Activated CD4-positive, alpha-beta memory T cell treated with anti-CD3 and anti-CD28 coated beads for 36 hours (primary cell): ENCODE results near the gene COX6B1. TPM values are rescaled to one million over a fixed set of nuclear protein-coding genes. Genes with fewer than 3 reads are reported as not detected.
"Not testable (repeated sequence)": the region's sequence is repeated elsewhere in the genome, so short reads cannot be mapped to it uniquely, and the experiment has no call there.

Source experiments
- CTCF ChIA-PET: fragments of 350-600 bp; sonication (Branson Sonifier 250); formaldehyde crosslinking; loops from one replicate; lab custom pipeline; 2021; ENCODE audit warnings: antibody characterized with exemption, inconsistent platforms; lab: Charles Lee
- POLR2A ChIA-PET: fragments of 350-600 bp; sonication (Branson Sonifier 250); formaldehyde crosslinking; loops from one replicate; lab custom pipeline; 2021; ENCODE audit warnings: antibody characterized with exemption; lab: Charles Lee
- DNase-seq: peaks from one replicate; pipeline ENCODE4 v3.0.0-alpha.2; 2020
- H3K27ac Mint-ChIP-seq: one replicate; pipeline ENCODE4 v1.8.0; 2021; ENCODE audit warnings: mixed read lengths
- H3K27me3 Mint-ChIP-seq: one replicate; pipeline ENCODE4 v1.8.0; 2021; ENCODE audit warnings: mixed read lengths
- H3K36me3 Mint-ChIP-seq: one replicate; pipeline ENCODE4 v1.8.0; 2021; ENCODE audit warnings: mixed read lengths
- H3K4me1 Mint-ChIP-seq: one replicate; pipeline ENCODE4 v1.8.0; 2021; ENCODE audit warnings: low read depth, mixed read lengths
- H3K4me3 Mint-ChIP-seq: one replicate; pipeline ENCODE4 v1.8.0; 2021; ENCODE audit warnings: mild to moderate bottlenecking, mixed read lengths
- H3K9me3 Mint-ChIP-seq: one replicate; pipeline ENCODE4 v1.8.0; 2021; ENCODE audit warnings: mixed read lengths
- intact Hi-C: fragments of 100-400 bp; cut with micrococcal nuclease; formaldehyde crosslinking; loops from one replicate; pipeline ENCODE4 v1.15.1; 2023
- total RNA-seq, 2 experiments: library from RNA; stranded (reverse); gene quantifications; one replicate each; pipeline ENCODE4 v1.2.3, GENCODE V29; 2021

COX6B1 gene
- total RNA-seq, 2 experiments from 2014 or later: 444 to 453 TPM

GRCh38 chr19:35645680-35646511 is 2.2 kb upstream of the COX6B1 start:
- Mint-ChIP-seq H3K27ac (peak overlapping the region; percentile 10), H3K36me3 (peaks cover 6% of the 10 kb centered on the region), H3K27me3 (no peaks in the 10 kb centered on the region), H3K4me1 (peaks cover 45% of the 10 kb centered on the region), H3K9me3 (no peaks in the 10 kb centered on the region), H3K4me3 (no peak overlapping the region)
- ChIA-PET POLR2A (interaction anchor here (2.5 kb wide), 1 partner anchor 33 kb away, joined by 14 read pairs; the partner anchor contains the start of gene HAUS5), CTCF (no interaction called here)
- DNase-seq: no peak
- intact Hi-C loops: loop anchor here (2.0 to 10.0 kb wide), 4 partner anchors 33 to 489 kb away; partner anchors contain the start of genes HAUS5, IGFLR1, LIN37 and PSENEN

DNA sequence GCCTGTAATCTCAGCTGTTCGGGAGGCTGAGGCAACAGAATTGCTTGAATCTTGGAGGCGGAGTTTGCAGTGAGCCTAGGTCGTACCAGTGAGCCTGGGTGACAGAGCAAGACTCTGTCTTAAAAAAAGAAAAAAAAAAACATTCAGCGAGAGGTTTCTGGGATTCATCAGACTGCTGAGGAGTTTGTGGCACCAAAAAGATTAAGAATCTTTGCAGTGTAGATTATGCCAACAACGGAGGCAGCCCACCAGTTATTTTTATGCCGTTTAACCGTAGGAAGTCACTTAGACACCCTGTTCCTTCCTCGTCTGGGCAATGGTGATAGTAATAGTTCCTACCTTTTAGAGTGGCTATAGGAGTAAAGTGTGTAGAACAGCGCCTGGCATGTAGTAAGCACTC is 2.5 kb downstream of the COX6B1 start:
- Mint-ChIP-seq H3K4me3 (no peak overlapping the region), H3K27me3 (no peaks in the 10 kb centered on the region), H3K36me3 (peaks cover 28% of the 10 kb centered on the region), H3K27ac (no peak overlapping the region), H3K9me3 (no peaks in the 10 kb centered on the region), H3K4me1 (peaks cover 24% of the 10 kb centered on the region)
- POLR2A ChIA-PET: no interaction called here
- CTCF ChIA-PET: no interaction called here
- intact Hi-C loops: no loop called here
- no peak for DNase-seq

GRCh38 chr19:35654828-35655227 is 6.7 kb downstream of the COX6B1 start:
- CTCF ChIA-PET: not testable (repeated sequence)

DNA sequence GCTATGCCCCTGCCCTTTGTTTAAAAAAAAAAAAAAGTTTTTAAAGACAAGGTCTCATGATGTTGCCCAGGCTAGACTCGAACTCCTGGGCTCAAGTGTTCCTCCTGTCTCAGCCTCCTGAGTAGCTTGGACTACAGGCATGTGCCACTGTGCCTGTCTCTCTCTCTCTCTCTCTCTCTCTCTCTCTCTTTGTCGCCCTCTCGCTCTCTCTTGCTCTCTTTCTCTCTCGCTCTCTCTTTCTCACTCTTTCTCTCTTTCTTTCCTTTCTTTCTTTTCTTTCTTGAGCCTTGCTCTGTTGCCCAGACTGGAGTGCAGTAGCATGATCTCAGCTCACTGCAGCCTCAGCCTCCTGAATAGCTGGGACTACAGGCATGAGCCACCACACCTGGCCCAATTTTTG is 7.5 kb downstream of the COX6B1 start:
- no peak overlapping the region for H3K27ac Mint-ChIP-seq
- intact Hi-C loops: no loop called here
- POLR2A ChIA-PET: no interaction called here
- peaks cover 9% of the 10 kb centered on the region for H3K4me1 Mint-ChIP-seq
- no peak for DNase-seq
- peaks cover 41% of the 10 kb centered on the region for H3K36me3 Mint-ChIP-seq
- H3K4me3 Mint-ChIP-seq: no peak overlapping the region
- H3K27me3 Mint-ChIP-seq: no peaks in the 10 kb centered on the region
- CTCF ChIA-PET: interaction anchor here (0.6 to 0.7 kb wide), 2 partner anchors 40 to 644 kb away, joined by 4 to 5 read pairs; no protein-coding TSS in a partner anchor
- no peaks in the 10 kb centered on the region for H3K9me3 Mint-ChIP-seq

More at GRCh38 chr19:35654828-35655227, 6.7 kb downstream of the COX6B1 start:
- H3K9me3 Mint-ChIP-seq, H3K27ac Mint-ChIP-seq, DNase-seq, H3K27me3 Mint-ChIP-seq, POLR2A ChIA-PET, H3K4me3 Mint-ChIP-seq, intact Hi-C loops: not testable (repeated sequence)
- Mint-ChIP-seq H3K36me3 (peaks cover 39% of the 10 kb centered on the region), H3K4me1 (peaks cover 13% of the 10 kb centered on the region)

DNA sequence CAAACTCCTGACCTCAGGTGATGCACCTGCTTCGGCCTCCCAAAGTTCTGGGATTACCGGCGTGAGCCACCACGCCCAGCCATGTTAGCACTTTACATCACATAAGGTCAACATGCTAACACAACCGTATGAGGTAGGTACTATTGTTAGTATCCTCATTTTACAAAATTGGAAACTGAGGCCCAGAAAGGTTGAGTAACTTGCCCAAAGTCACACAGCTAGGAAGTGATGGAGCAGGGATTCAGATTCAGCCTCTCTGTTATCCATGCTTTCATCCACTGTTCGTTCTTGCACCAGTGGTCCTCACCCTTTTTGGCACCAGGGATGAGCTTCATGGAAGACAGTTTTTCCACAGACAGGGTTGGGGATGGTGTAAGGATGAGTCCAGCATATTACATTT is 8.6 kb downstream of the COX6B1 start:
- CTCF ChIA-PET: interaction anchor here (1.2 kb wide), 1 partner anchor 9 kb away, joined by 5 read pairs; the partner anchor contains the start of gene COX6B1
- H3K27me3 Mint-ChIP-seq: no peaks in the 10 kb centered on the region
- intact Hi-C loops: no loop called here
- H3K4me3 Mint-ChIP-seq: no peak overlapping the region
- peaks cover under 1% of the 10 kb centered on the region for H3K4me1 Mint-ChIP-seq
- POLR2A ChIA-PET: interaction anchor here (0.6 to 2.1 kb wide), 2 partner anchors 13 to 229 kb away, joined by 3 to 5 read pairs; no protein-coding TSS in a partner anchor
- H3K36me3 Mint-ChIP-seq: peaks cover 37% of the 10 kb centered on the region
- H3K9me3 Mint-ChIP-seq: no peaks in the 10 kb centered on the region
- no peak overlapping the region for H3K27ac Mint-ChIP-seq
- no peak for DNase-seq

- peaks cover 33% of the 10 kb centered on the region for H3K36me3 Mint-ChIP-seq
These were observed 10.0 kb downstream of the COX6B1 start for GRCh38 chr19:35657904-35658700.

DNA sequence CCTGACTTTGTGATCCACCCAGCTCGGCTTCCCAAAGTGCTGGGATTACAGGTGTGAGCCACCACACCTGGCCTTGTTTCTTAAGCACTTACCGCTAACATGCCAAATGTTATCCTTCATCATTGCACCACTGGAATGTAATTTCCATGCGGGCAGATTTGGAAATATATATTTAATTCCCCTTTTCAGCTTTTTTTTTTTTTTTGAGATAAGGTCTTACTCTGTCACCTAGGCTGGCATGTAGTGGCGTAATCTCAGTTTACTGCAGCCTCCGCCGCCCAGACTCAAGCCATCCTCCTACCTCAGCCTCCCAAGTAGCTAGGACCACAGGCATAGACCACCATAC is 13.8 kb downstream of the COX6B1 start:
- CTCF ChIA-PET: interaction anchor here (1.0 kb wide), 1 partner anchor 22 kb away, joined by 3 read pairs; no protein-coding TSS in a partner anchor
- H3K36me3 Mint-ChIP-seq: peaks cover 17% of the 10 kb centered on the region
- no peaks in the 10 kb centered on the region for H3K27me3 Mint-ChIP-seq
- H3K27ac Mint-ChIP-seq: no peak overlapping the region
- no peaks in the 10 kb centered on the region for H3K9me3 Mint-ChIP-seq
- POLR2A ChIA-PET: no interaction called here
- H3K4me1 Mint-ChIP-seq: no peaks in the 10 kb centered on the region
- H3K4me3 Mint-ChIP-seq: no peak overlapping the region
- DNase-seq: no peak
- intact Hi-C loops: no loop called here

More at GRCh38 chr19:35657904-35658700, 10.0 kb downstream of the COX6B1 start:
- intact Hi-C loops: no loop called here
- ChIA-PET CTCF (interaction anchor here (0.9 to 1.1 kb wide), 2 partner anchors 15 to 259 kb away, joined by 3 to 4 read pairs; no protein-coding TSS in a partner anchor), POLR2A (interaction anchor here (1.0 to 2.1 kb wide), 2 partner anchors 10 to 14 kb away, joined by 3 to 5 read pairs; partner anchors contain the start of gene COX6B1)
- Mint-ChIP-seq H3K27ac (no peak overlapping the region), H3K9me3 (no peaks in the 10 kb centered on the region), H3K4me1 (no peaks in the 10 kb centered on the region), H3K4me3 (no peak overlapping the region), H3K27me3 (no peaks in the 10 kb centered on the region)
- no peak for DNase-seq

DNA sequence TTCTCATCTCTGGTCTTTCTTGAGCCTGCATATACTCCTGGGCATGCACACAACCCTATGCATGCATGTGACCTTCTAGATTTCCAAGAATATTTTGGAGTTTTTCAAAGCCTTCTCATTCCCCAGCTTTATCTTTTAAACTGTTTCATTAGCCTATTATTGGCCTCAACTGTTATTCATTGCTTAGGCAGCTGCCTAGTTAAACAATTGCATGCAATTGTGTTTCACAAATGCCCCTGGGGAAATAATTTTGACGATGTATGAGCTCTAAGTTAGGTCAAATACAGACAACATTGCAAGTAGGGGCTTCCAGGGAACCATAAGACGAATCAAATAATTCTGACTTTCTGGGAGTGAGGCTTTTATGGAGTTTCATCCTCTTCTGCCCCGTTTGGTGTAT is 15.9 kb downstream of the COX6B1 start:
- Mint-ChIP-seq H3K27ac (no peak overlapping the region), H3K4me1 (no peaks in the 10 kb centered on the region), H3K9me3 (no peaks in the 10 kb centered on the region), H3K27me3 (no peaks in the 10 kb centered on the region), H3K36me3 (peaks cover 9% of the 10 kb centered on the region), H3K4me3 (no peak overlapping the region)
- ChIA-PET POLR2A (no interaction called here), CTCF (no interaction called here)
- intact Hi-C loops: no loop called here
- no peak for DNase-seq

DNA sequence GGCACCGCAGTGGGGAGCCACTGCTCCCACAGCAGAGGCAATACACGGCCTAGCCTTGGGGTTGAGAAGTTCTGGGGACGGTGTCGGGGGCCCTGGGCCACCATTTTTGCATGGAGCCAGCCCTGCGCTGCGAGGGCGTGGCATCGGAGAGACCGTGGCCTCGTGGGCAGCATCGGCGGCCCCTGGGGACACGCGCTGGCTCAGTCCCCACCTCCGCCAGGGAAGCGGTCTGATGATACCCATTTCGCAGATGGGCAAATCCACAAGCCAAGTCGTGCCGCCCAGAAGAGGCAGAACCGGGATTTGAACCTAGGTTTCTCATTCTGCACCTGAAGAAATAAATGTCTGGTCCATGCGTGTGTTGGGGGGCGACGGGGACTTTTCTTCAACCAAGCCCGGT is 17.0 kb downstream of the COX6B1 start:
- no peak for DNase-seq
- H3K4me1 Mint-ChIP-seq: no peaks in the 10 kb centered on the region
- peaks cover 8% of the 10 kb centered on the region for H3K27me3 Mint-ChIP-seq
- no peaks in the 10 kb centered on the region for H3K9me3 Mint-ChIP-seq
- ChIA-PET POLR2A (interaction anchor here (0.6 kb wide), 1 partner anchor 16 kb away, joined by 3 read pairs; no protein-coding TSS in a partner anchor), CTCF (no interaction called here)
- H3K27ac Mint-ChIP-seq: no peak overlapping the region
- H3K4me3 Mint-ChIP-seq: no peak overlapping the region
- peaks cover 6% of the 10 kb centered on the region for H3K36me3 Mint-ChIP-seq
- intact Hi-C loops: no loop called here

DNA sequence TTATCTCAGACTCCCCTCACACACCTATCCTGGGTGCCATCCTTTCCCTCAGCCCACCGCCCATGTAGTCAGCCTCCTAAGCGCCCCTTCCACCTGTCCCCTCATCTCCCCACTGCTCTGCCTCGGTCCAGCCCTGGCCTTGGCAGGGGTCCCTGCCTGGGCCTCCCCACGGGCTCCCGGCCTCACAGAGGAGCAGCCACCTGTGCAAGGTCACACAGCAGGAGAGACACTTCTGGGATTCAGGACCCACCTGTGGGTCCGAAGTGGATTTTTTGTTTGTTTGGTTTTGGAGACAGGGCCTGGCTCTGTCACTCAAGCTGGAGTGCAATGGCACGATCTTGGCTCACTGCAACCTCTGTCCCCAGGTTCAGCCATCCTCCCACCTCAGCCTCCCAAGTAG is 17.5 kb downstream of the COX6B1 start:
- POLR2A ChIA-PET: interaction anchor here (0.6 kb wide), 1 partner anchor 17 kb away, joined by 3 read pairs; no protein-coding TSS in a partner anchor
- H3K36me3 Mint-ChIP-seq: peaks cover 6% of the 10 kb centered on the region

DNA sequence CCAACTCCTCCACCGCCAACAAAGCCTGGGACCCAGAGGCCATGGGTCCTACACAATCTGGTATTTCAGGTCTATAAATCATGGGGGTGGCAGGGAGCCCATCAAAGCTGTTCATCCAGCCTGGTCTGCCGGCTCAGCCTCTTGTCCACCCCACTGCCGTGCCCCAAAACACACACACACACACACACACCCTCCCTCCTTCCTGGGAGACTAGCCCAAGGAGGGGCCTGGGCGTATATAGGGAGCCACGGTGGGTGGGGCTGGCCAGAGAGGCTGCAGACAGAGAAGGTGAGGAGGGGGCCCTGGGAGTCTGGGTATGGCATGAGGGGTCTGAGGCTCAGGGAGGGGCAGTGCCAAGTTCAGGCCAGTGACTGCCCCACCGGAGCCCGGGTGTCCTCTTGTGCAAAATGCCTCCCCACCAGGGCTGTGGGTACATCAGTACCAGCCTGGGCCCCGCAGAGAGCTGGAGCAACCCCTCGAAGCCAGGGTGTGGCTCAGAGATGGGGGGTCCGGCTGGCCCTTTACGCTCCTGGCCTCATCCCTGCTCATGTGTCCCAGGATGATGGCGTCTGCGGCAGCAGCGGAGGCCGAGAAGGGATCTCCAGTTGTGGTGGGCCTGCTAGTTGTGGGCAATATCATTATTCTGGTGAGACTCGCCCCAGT is 18.3 kb downstream of the COX6B1 start, which contains the start of gene UPK1A:
Gene UPK1A, plus strand, starts transcription at position 267 of the 663 bp plus-strand sequence. Its CDS starts 296 bp downstream, at position 563.
- no peaks in the 10 kb centered on the region for H3K4me1 Mint-ChIP-seq
- H3K4me3 Mint-ChIP-seq: no peak within 1 kb of the TSS
- peaks cover 4% of the 10 kb centered on the region for H3K36me3 Mint-ChIP-seq
- POLR2A ChIA-PET: no interaction called here
- intact Hi-C loops: no loop called here
- no peak for DNase-seq
- no peak within 1 kb of the TSS for H3K27ac Mint-ChIP-seq
- CTCF ChIA-PET: interaction anchor here (0.7 kb wide), 1 partner anchor 18 kb away, joined by 6 read pairs; no protein-coding TSS in a partner anchor
- peaks cover 12% of the 10 kb centered on the region for H3K27me3 Mint-ChIP-seq
- no peaks in the 10 kb centered on the region for H3K9me3 Mint-ChIP-seq

More for the DNA sequence above, 17.5 kb downstream of the COX6B1 start:
- intact Hi-C loops: no loop called here
- H3K4me3 Mint-ChIP-seq: no peak overlapping the region
- CTCF ChIA-PET: no interaction called here
- no peak overlapping the region for H3K27ac Mint-ChIP-seq
- no peaks in the 10 kb centered on the region for H3K9me3 Mint-ChIP-seq
- H3K27me3 Mint-ChIP-seq: peaks cover 9% of the 10 kb centered on the region
- H3K4me1 Mint-ChIP-seq: no peaks in the 10 kb centered on the region
- no peak for DNase-seq
